ENCODE data around the gene FAM168A. TPM values are rescaled to one million over a fixed set of nuclear protein-coding genes. Genes with fewer than 3 reads are reported as not detected.

FAM168A gene
- total and polyA plus RNA-seq, 2 experiments from 2014 or later, result 6.3 to 24.5 TPM

GRCh38 chr11:73637012-73637411, 39.1 kb upstream of the FAM168A start:
- WGBS (ENCODE audit: low lambda C conversion rate, missing lambda C conversion rate), result 100% methylated on average over 1 of the region's 1 CpG
- H3K4me3 ChIP-seq, result no peak overlapping the region

DNA sequence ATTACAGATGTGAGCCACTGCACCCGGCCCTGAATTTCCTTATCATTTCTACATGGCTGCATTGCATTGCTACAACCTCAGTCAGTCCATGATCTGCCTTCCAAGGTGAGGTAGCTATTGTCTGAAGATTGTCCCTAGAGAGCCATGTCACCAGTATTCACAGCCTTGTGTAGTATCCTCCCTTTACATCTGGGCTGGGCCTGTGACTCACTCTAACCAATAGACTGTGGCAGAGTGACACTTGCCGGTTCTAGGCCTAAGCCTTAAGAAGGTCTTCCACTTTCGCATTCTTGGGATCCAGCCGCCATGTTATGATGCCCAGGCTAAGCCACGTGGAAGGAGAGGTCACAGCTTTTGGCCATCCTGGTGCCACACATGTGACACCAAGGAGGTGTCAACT, 38.3 kb upstream of the FAM168A start:
- DNase-seq (ENCODE audit: low spot score), result no peak

More at GRCh38 chr11:73637012-73637411, 39.1 kb upstream of the FAM168A start:
- no peak for DNase-seq (ENCODE audit: low spot score)
- no peaks in the 10 kb centered on the region for H4K20me1 ChIP-seq (ENCODE audit: insufficient read depth, poor library complexity, severe bottlenecking)
- TF ChIP-seq, protein P1, sequence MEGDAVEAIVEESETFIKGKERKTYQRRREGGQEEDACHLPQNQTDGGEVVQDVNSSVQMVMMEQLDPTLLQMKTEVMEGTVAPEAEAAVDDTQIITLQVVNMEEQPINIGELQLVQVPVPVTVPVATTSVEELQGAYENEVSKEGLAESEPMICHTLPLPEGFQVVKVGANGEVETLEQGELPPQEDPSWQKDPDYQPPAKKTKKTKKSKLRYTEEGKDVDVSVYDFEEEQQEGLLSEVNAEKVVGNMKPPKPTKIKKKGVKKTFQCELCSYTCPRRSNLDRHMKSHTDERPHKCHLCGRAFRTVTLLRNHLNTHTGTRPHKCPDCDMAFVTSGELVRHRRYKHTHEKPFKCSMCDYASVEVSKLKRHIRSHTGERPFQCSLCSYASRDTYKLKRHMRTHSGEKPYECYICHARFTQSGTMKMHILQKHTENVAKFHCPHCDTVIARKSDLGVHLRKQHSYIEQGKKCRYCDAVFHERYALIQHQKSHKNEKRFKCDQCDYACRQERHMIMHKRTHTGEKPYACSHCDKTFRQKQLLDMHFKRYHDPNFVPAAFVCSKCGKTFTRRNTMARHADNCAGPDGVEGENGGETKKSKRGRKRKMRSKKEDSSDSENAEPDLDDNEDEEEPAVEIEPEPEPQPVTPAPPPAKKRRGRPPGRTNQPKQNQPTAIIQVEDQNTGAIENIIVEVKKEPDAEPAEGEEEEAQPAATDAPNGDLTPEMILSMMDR (IDR thresholded peaks at IDR 0.05; ENCODE audit: poor library complexity), result no peak
- no peak for TF ChIP-seq EZH2 (IDR thresholded peaks at IDR 0.05; ENCODE audit: borderline replicate concordance)
- TF ChIP-seq EZH2phosphoT487 (IDR thresholded peaks at IDR 0.05; ENCODE audit: low read depth, severe bottlenecking, unreplicated experiment), result no peak
- no peak overlapping the region for H2AFZ ChIP-seq
- H3K79me2 ChIP-seq, result no peaks in the 10 kb centered on the region
- no peak overlapping the region for H3K27ac ChIP-seq
- H3K27me3 ChIP-seq, result no peaks in the 10 kb centered on the region
- H3K4me2 ChIP-seq, result no peak overlapping the region
- H3K36me3 ChIP-seq (replicated peaks; ENCODE audit: insufficient read depth, low read depth), result no peaks in the 10 kb centered on the region
- H3K9me3 ChIP-seq (ENCODE audit: low read depth), result no peaks in the 10 kb centered on the region
- no peaks in the 10 kb centered on the region for H3K4me1 ChIP-seq (ENCODE audit: insufficient read depth)
- H3K9me2 ChIP-seq (replicated peaks; ENCODE audit: insufficient read depth), result no peaks in the 10 kb centered on the region

DNA sequence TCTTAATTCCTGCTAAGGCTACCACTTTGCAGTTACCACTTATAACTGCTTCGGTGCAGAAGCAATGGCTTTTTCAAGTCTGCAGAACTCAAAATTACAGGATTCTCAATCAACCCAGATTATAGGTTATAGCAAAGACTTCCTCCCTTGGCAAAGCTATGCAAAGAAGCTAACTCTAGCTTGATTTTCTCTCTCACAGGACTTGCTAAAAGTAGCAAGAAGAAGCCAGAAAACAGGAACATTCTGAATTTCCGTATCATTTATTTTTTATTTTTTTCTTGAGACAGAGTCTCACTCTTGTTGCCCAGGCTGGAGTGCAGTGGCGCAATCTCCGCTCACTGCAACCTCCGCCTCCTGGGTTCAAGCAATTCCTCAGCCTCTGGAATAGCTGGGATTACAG, 37.8 kb upstream of the FAM168A start:
- Histone ChIP-seq H3K27me3 (no peaks in the 10 kb centered on the region), H3K4me3 (no peak overlapping the region), H3K4me2 (no peak overlapping the region), H3K4me1 (ENCODE audit: insufficient read depth) (no peaks in the 10 kb centered on the region), H2AFZ (no peak overlapping the region), H3K9me2 (replicated peaks; ENCODE audit: insufficient read depth) (no peaks in the 10 kb centered on the region), H3K9me3 (ENCODE audit: low read depth) (no peaks in the 10 kb centered on the region), H4K20me1 (ENCODE audit: insufficient read depth, poor library complexity, severe bottlenecking) (no peaks in the 10 kb centered on the region), H3K27ac (no peak overlapping the region), H3K79me2 (no peaks in the 10 kb centered on the region), H3K36me3 (replicated peaks; ENCODE audit: insufficient read depth, low read depth) (no peaks in the 10 kb centered on the region)
- TF ChIP-seq EZH2 (IDR thresholded peaks at IDR 0.05; ENCODE audit: borderline replicate concordance) (no peak), EZH2phosphoT487 (IDR thresholded peaks at IDR 0.05; ENCODE audit: low read depth, severe bottlenecking, unreplicated experiment) (no peak)
- TF ChIP-seq, protein P1 (IDR thresholded peaks at IDR 0.05; ENCODE audit: poor library complexity), result no peak
- no peak for DNase-seq (ENCODE audit: low spot score)
- 100% methylated on average over 5 of the region's 5 CpGs for WGBS (ENCODE audit: low lambda C conversion rate, missing lambda C conversion rate)

More for the DNA sequence above, 38.3 kb upstream of the FAM168A start:
- no peaks in the 10 kb centered on the region for H3K9me3 ChIP-seq (ENCODE audit: low read depth)
- TF ChIP-seq, protein P1 (IDR thresholded peaks at IDR 0.05; ENCODE audit: poor library complexity), result no peak
- no peak for TF ChIP-seq EZH2 (IDR thresholded peaks at IDR 0.05; ENCODE audit: borderline replicate concordance)
- TF ChIP-seq EZH2phosphoT487 (IDR thresholded peaks at IDR 0.05; ENCODE audit: low read depth, severe bottlenecking, unreplicated experiment), result no peak
- no peak overlapping the region for H3K4me2 ChIP-seq
- no peaks in the 10 kb centered on the region for H3K9me2 ChIP-seq (replicated peaks; ENCODE audit: insufficient read depth)
- 92% methylated on average over 5 of the region's 5 CpGs for WGBS (ENCODE audit: low lambda C conversion rate, missing lambda C conversion rate)
- H4K20me1 ChIP-seq (ENCODE audit: insufficient read depth, poor library complexity, severe bottlenecking), result no peaks in the 10 kb centered on the region
- no peaks in the 10 kb centered on the region for H3K36me3 ChIP-seq (replicated peaks; ENCODE audit: insufficient read depth, low read depth)
- H2AFZ ChIP-seq, result no peak overlapping the region
- no peak overlapping the region for H3K27ac ChIP-seq
- no peaks in the 10 kb centered on the region for H3K27me3 ChIP-seq
- no peaks in the 10 kb centered on the region for H3K4me1 ChIP-seq (ENCODE audit: insufficient read depth)
- H3K4me3 ChIP-seq, result no peak overlapping the region
- no peaks in the 10 kb centered on the region for H3K79me2 ChIP-seq

GRCh38 chr11:73633999-73634398, 36.1 kb upstream of the FAM168A start:
- TF ChIP-seq, protein P1 (IDR thresholded peaks at IDR 0.05; ENCODE audit: poor library complexity), result no peak
- no peaks in the 10 kb centered on the region for H3K9me2 ChIP-seq (replicated peaks; ENCODE audit: insufficient read depth)
- no peaks in the 10 kb centered on the region for H3K27me3 ChIP-seq
- H3K4me2 ChIP-seq, result no peak overlapping the region
- no peaks in the 10 kb centered on the region for H3K9me3 ChIP-seq (ENCODE audit: low read depth)
- H2AFZ ChIP-seq, result no peak overlapping the region
- no peak overlapping the region for H3K4me3 ChIP-seq
- no peak overlapping the region for H3K27ac ChIP-seq
- H3K36me3 ChIP-seq (replicated peaks; ENCODE audit: insufficient read depth, low read depth), result no peaks in the 10 kb centered on the region
- H3K4me1 ChIP-seq (ENCODE audit: insufficient read depth), result no peaks in the 10 kb centered on the region
- no peaks in the 10 kb centered on the region for H4K20me1 ChIP-seq (ENCODE audit: insufficient read depth, poor library complexity, severe bottlenecking)
- 88% methylated on average over 2 of the region's 2 CpGs for WGBS (ENCODE audit: low lambda C conversion rate, missing lambda C conversion rate)
- DNase-seq (ENCODE audit: low spot score), result no peak
- no peaks in the 10 kb centered on the region for H3K79me2 ChIP-seq
